ENCODE measurements around the gene ARAP1.

The ARAP1 gene

GRCh38 chr11:72741849-72742512 is 10.2 kb downstream of the ARAP1 start:
- no peak for DNase-seq

GRCh38 chr11:72741429-72741833 is 10.8 kb downstream of the ARAP1 start:
- no peak for DNase-seq

GRCh38 chr11:72740562-72741428 is 11.4 kb downstream of the ARAP1 start:
- no peak for DNase-seq

GRCh38 chr11:72740060-72740424 is 12.2 kb downstream of the ARAP1 start:
- no peak for DNase-seq

- no peak for DNase-seq
Measured at GRCh38 chr11:72739240-72740059, 12.8 kb downstream of the ARAP1 start.

- no peak for DNase-seq
Measured at GRCh38 chr11:72738199-72739141, 13.7 kb downstream of the ARAP1 start.

GRCh38 chr11:72737336-72737735 is 14.9 kb downstream of the ARAP1 start:
- DNase-seq = no peak

GRCh38 chr11:72736452-72737069 is 15.6 kb downstream of the ARAP1 start:
- no peak for DNase-seq

GRCh38 chr11:72735495-72736027 is 16.6 kb downstream of the ARAP1 start:
- DNase-seq = no peak

GRCh38 chr11:72732329-72732728 is 19.9 kb downstream of the ARAP1 start:
- DNase-seq = no peak

GRCh38 chr11:72730737-72731136 is 21.5 kb downstream of the ARAP1 start:
- DNase-seq = no peak

GRCh38 chr11:72730243-72730642 is 22.0 kb downstream of the ARAP1 start:
- no peak for DNase-seq

- no peak for DNase-seq
Measured at GRCh38 chr11:72727521-72727920, 24.7 kb downstream of the ARAP1 start.

GRCh38 chr11:72726266-72727220 is 25.7 kb downstream of the ARAP1 start:
- no peak for DNase-seq

GRCh38 chr11:72725724-72726028 is 26.5 kb downstream of the ARAP1 start:
- DNase-seq = no peak

GRCh38 chr11:72724851-72725723 is 27.1 kb downstream of the ARAP1 start:
- peak; percentile 63 for DNase-seq

- no peak for DNase-seq
Measured at GRCh38 chr11:72724021-72724551, 28.1 kb downstream of the ARAP1 start.

GRCh38 chr11:72723508-72723907 is 28.7 kb downstream of the ARAP1 start:
- DNase-seq = no peak

- DNase-seq = peak; percentile 71
Measured at GRCh38 chr11:72722050-72722748, 30.0 kb downstream of the ARAP1 start.

Data from amniotic stem cell (primary cell).